ENCODE measurements around the gene MGAT3.
A peak's percentile ranks its signal among the peaks of the same experiment; 100 is the strongest.

The MGAT3 gene

GRCh38 chr22:39453765-39454378, 2.9 kb upstream of the MGAT3 start:
- no peak for DNase-seq

- DNase-seq, result no peak
These were observed 2.4 kb upstream of the MGAT3 start for GRCh38 chr22:39454385-39454871.

GRCh38 chr22:39457198-39457555, 365 bp downstream of the MGAT3 start:
- no peak for DNase-seq

GRCh38 chr22:39457556-39458443, 988 bp downstream of the MGAT3 start:
- no peak for DNase-seq

- DNase-seq, result no peak
These were observed 1.8 kb downstream of the MGAT3 start for GRCh38 chr22:39458444-39459083.

- no peak for DNase-seq
These were observed 2.9 kb downstream of the MGAT3 start for GRCh38 chr22:39459681-39460080.

- DNase-seq, result no peak
These were observed 5.8 kb downstream of the MGAT3 start for GRCh38 chr22:39462443-39463221.

GRCh38 chr22:39463277-39463676, 6.5 kb downstream of the MGAT3 start:
- no peak for DNase-seq

GRCh38 chr22:39463931-39464390, 7.1 kb downstream of the MGAT3 start:
- DNase-seq, result no peak

GRCh38 chr22:39466228-39467006, 9.6 kb downstream of the MGAT3 start:
- DNase-seq, result no peak

- DNase-seq, result no peak
These were observed 10.6 kb downstream of the MGAT3 start for GRCh38 chr22:39467390-39467895.

GRCh38 chr22:39468487-39469325, 11.9 kb downstream of the MGAT3 start:
- DNase-seq, result no peak

GRCh38 chr22:39469326-39469680, 12.5 kb downstream of the MGAT3 start:
- no peak for DNase-seq

- DNase-seq, result no peak
These were observed 13.1 kb downstream of the MGAT3 start for GRCh38 chr22:39469681-39470450.

- DNase-seq, result no peak
These were observed 13.9 kb downstream of the MGAT3 start for GRCh38 chr22:39470451-39471291.

GRCh38 chr22:39471381-39472141, 14.7 kb downstream of the MGAT3 start:
- no peak for DNase-seq

GRCh38 chr22:39472570-39473556, 16.1 kb downstream of the MGAT3 start:
- DNase-seq, result peak; percentile 16
